ENCODE results near the gene SNX25. TPM values are rescaled to one million over a fixed set of nuclear protein-coding genes. Genes with fewer than 3 reads are reported as not detected.

Gene SNX25
- total RNA-seq, result 29.0 and 32.5 TPM in 2 replicates

DNA sequence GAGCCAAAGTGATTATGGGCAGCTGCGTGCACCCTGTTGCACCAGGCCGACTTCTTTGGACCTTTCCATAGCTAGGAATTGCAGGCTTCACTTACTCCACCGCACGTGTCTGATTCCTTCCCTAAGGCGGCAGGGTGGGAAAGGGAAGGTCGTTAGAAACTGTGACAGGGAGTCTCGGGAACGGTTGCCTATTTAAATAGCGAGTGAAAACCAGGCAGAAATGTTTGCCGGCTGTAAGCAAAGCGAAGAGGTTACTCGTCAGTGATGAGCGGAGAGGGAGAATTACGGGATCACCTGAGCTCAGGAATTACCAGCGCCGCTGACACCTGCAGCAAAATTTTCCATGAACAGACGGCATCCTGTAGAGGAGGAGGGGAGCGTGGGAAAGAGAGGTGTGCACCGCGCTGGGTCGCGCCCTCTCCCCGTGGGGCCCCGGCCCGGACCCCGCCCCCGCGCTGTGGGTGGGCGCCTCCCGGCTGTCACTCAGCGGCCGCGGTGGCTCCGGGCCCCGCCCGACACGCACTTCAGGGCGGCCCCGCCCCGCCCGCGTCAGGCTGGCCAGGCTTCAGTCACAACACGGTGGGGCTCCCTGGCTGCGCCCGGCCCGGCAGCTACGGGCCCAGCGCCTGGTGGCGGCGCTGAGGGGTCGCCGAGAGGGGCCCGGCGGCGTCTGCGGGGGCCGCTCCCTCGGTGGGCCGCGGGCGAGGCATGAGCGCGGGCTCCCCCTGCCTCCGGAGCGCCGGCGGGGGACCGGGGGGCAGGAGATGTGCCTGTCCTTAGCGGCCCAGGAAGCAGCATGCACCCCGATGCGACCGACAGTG lies at the start of gene SNX25:
Gene SNX25 (plus strand): TSS at position 568 of the 821 bp plus-strand sequence. CDS start 229 bp downstream, at position 797.

DNA sequence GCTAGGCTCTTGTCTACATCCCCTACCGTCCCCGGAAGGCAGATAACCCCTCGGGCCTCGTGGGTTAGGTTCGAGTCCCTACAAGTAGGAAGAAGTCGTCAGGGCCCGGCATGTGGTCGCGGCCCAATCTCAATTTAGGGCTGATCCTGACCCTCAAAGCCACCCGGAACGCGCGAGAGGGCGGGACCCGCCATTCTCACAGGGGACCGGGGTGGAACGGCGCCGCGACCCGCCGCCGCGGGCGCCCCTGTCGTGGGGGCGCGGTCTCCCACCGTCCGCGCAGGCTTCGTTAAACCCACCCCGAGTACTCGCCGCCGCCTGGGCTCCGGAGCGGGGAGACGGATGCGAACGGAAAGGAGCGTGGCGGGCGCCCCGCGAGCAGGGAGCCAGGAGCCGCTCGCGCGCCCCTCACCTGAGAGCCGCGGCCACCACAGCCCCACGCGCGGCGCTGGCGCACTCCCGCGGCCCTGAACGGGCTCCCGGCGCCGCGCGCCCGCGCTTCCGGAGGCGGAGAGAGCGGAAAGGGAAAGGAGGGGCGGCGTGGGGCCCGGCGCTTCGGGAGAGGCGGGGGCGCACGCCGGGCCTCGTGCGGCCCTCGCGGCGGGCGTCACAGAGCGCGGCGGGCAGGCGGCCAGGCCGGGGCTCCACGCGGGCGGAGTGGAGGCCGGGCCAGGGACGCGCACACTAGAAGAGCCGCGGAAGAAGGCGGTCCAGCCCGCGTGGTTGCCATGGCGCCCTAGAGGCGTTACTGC lies 5.7 kb upstream of the SNX25 start, which contains the start of gene CFAP97:
Gene CFAP97 (minus strand): TSS at position 515 of the 752 bp plus-strand sequence. CDS start 12,804 bp downstream, outside the sequence.

DNA sequence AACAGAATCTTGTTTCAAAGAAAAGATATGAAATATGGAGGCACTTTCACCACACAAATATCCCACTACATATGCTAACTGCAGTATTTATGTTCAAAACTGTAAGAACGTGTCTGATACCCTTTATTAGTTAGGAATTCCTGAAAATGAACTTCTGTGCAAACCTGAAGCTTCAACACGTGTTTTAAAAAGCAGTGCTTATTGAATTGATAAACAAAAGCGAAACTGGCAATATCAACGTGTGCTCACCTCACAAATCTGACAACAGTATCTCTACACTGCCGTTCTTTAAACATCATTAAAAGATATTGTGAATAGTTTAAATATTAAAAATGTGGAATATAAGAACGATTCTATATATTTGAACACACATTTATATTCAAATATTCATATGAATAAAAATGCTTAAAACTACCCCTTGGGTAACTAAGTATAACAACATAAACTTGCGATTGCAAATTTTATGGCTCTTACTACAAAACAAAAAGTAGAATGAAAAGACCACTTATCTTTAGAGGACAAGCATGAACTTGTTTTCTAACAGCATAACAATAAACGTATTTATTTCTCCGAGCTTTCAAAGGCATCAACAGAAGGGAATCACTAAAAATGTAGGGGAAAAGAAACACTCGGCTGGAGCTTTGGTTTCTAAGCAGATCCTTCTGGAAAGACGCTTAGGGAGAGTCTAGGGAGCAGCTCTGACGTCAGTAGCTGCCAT lies 186.0 kb downstream of the SNX25 start, which contains the start of gene LRP2BP:
Gene LRP2BP (minus strand): TSS at position 687 of the 718 bp plus-strand sequence. CDS start 17,738 bp downstream, outside the sequence.

DNA sequence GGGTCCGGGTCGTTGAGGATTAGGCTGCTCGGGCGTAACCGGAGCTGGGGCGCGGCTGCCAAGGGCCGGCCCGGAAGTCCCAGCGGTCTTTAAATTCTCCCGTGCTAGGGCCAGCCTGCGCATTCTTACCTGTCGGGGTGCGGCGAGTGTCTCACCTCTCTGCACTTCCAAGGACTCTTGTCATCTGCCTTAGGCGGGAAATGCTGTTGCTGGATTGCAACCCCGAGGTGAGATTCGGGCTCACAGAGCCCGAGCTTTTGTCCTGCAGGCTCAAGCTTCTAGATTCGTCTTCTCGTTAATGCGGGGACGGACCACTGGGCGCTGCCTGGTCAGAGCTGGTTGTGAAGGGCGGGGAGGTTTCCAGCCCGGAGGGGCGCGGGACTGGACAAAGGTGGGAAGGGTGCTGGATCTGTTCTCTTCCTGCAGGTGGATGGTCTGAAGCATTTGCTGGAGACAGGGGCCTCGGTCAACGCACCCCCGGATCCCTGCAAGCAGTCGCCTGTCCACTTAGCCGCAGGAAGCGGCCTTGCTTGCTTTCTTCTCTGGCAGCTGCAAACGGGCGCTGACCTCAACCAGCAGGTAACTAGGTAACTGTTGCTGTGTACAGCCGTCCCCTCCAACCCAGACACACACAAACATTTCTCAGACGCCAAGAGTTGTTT lies 187.5 kb downstream of the SNX25 start, which contains the start of gene ANKRD37:
Gene ANKRD37 (plus strand): TSS at position 118 of the 662 bp plus-strand sequence. CDS start 83 bp downstream, at position 201.

Other genes with a start within 250 kb of the SNX25 start
- gene HELT, start 191.1 kb upstream of the SNX25 start, total RNA-seq, result not detected in 2 replicates
- 9.1 and 13.7 TPM in 2 replicates for gene SLC25A4, start 66.3 kb upstream of the SNX25 start, total RNA-seq
- 13.7 and 15.9 TPM in 2 replicates for gene CFAP97, start 5.6 kb upstream of the SNX25 start, total RNA-seq
- 0.32 and 0.61 TPM in 2 replicates for gene LRP2BP, start 186.3 kb downstream of the SNX25 start, total RNA-seq
- 6.2 and 11.4 TPM in 2 replicates for gene ANKRD37, start 187.2 kb downstream of the SNX25 start, total RNA-seq
- 38.0 and 49.1 TPM in 2 replicates for gene UFSP2, start 216.4 kb downstream of the SNX25 start, total RNA-seq